ENCODE measurements around the gene SNAP25.
A peak's percentile ranks its signal among the peaks of the same experiment; 100 is the strongest.

Gene SNAP25

DNA sequence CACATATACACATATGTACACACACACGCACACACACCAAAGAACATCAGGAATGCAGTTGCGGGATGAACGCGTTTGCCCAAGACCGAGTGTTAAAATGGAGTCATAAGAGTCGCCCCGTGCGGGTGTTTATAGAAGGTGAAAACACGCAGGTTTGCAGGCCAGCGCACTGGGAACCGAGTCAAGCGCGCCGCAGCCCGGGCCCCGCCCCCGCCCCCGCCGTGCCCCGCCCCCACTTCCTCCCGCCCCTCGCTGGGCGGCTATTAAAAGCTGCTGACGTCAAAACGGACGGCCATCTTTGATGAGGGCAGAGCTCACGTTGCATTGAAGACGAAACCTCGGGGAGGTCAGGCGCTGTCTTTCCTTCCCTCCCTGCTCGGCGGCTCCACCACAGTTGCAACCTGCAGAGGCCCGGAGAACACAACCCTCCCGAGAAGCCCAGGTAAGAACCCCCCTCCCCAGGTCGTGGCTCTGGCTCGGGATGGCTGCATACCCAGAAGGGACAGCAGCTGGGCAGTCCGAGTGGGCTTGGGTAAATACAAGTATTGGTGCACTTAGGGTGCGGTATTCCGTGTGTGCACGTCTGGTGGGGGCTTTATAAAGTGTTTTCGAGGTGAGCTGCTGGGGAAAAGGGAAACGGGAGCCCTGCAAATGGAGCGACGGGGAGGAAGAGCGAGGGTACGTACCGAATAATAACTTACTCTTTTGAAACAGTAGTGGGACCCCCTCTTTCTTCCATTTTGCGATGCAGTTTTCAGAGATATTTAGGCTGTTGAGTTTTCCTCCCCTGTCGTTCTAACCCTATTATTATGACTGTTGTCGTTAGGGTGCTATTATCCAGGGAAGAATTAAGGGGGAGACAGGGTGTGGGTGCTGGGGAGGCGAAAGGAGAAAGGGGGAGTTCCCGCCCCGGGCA, at the start of gene SNAP25:
TSS of gene SNAP25 (plus strand) at position 295 of the 916 bp plus-strand sequence. CDS start 56,662 bp downstream, outside the sequence.
- peak; percentile 37 to 43 for DNase-seq

DNA sequence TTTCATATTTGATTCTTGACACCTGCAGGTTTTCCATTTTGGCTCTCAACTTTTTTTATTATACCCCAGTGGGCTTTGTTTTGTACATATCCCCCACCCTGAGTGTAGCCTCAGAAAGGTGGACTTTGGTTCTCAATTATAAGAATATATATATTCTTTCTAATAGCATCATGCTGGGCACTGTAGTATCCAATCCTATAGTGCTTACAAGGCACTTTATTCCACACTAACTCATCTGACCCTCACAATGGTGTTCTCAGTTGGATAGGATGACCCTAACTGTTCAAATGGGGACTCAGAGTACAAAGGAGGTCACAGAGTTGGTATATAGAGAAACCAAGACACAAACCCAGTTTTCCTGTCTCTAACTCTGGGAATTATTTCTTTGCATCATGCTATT, 48.9 kb upstream of the SNAP25 start:
- DNase-seq, result no peak

DNA sequence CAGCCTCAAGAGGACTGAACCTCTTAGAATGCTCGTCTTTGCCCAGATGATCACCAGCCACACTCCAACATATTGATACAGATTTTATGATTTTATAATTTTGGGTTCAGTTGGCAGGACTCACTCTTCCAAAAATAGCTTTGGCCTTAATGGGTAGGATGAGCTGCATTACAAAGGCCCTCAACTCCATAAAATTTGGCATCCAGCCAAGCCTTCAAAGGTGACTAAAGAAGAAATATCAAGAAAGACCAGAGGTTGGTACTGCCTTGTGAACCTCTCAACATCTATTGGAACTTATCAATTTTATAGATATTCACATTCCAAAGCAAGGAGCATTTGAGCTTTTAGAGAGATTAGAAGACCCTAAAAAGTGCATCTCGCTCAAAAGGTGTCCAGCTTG, 48.4 kb upstream of the SNAP25 start:
- no peak for DNase-seq

DNA sequence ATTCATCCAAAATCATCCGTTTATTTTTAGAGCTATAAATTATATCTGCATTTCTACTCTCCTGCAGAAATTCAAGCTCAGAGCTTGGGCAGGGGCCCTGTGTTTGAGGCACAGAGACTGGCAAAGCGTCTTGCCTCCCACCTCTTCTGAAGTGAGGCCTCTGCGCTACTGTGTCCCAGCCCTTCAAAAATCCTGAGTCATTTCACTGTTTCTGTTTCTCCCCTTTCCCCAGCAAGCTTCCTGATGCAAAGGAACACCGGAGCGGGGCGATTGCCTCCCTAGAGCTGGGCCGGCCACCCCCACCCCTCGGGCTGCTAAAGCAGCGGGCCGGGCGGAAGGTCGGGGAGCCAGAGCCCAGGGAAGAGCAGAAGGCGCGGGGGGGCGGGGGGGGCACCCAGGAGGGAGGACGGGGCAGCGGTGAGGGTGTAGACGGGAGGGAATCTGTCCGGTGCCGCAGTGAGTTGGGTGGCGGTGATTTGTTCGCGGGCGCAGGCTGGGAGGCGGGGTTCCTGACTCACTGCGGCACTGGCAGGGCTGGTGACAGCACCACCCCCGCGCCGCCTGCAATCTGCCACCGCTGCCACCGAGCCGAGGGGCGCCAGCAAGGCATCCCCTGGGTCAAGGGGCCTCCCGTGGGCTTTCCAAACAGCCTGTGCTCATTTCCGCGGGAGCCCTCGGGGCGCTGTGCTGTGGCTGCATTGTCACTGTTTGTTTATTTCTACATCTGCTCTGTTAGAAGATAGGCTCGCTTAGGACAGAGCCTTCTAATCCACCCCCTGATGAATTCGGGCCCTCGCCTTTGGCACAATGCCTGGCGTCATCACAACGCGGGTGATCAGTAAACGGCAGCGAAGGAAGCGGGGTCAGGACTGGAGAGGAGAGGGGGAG, 46.5 kb upstream of the SNAP25 start:
- DNase-seq, result peak; percentile 18 to 49

DNA sequence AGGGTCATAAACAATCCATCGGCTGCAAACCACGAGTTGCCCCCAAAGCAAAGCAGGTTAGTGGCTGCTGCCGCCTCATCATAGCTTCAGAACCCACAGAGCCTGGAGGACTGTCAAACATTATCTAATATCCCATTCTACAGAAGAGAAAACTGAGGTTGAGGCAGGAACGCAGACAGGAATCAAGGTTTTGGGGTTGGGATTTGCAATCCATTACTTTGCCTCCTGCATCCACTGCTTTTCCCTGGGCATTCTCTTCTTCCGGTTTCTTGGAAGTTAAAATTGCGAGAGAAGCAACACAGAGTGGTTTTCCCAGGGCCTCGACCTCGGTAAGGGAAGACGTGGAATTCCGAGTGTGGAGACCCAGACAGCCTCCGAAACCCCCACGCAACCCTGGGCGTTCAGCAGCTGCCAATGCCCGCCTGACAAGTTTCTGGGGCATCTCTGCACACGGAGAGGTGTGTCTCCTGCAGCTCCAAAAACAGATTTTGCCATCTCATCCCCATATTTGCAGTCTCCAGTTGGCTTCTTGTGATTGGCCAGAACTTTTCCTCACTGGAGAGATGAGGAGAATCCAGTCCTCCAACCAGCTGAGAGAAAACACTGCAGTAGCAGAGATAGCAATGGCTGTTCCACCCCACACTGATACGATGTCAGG, 45.5 kb upstream of the SNAP25 start:
- DNase-seq, result no peak

DNA sequence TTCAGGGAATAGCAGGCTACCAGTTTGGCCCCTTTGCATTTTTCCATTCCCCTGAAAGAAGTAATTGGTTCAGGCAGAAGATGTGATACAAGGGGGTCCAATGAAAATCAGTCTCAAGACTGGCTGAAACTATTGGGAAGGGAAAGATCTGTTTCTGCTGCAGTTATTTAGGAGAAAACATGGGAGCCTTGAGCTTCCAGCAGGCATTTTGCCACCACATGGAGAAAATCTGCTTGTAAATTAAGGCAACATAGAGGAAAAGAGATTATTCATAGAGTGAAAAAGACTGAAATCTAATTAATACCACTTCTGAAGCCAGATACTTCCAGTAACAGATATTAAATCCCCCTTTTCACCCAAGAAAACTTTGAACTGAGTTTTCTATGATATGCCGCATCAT, 44.2 kb upstream of the SNAP25 start:
- DNase-seq, result no peak

DNA sequence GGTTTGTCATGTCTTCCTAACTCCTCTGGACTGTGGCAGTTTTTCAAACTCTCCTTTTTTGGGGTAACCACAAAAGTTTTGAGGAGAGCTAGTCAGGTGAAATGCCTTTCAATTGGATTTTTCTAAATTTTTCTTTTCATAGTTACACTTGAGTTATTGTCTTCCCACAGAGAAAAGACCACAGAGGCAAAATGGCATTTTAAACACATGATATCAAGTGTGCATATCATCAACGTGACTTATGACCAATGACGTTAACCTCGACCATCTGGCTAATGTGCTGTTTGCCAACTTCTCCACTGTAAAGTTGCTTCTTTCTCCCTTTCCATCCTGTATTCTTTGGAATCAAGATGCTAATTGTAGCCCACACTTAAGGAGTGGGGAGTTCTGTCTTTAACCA, 41.3 kb upstream of the SNAP25 start:
- no peak for DNase-seq

DNA sequence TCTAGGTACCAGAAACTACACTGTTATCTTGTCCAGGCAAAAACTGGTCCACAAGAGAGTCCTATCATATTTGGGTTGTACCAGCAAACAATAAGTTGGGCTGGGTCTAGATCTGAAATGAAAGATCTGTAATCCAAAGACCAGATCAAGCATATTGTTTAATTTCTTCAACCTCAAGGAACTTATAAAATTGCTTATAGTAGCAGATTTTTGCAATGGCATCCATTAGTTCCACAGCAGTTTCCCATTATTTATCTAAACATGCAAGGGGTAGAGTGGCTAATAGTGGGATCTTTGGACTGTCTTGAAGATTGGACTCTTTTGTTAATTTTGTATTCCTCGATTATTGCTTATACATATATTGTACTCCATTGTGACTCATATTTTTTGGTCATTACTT, 40.5 kb upstream of the SNAP25 start:
- DNase-seq, result no peak

DNA sequence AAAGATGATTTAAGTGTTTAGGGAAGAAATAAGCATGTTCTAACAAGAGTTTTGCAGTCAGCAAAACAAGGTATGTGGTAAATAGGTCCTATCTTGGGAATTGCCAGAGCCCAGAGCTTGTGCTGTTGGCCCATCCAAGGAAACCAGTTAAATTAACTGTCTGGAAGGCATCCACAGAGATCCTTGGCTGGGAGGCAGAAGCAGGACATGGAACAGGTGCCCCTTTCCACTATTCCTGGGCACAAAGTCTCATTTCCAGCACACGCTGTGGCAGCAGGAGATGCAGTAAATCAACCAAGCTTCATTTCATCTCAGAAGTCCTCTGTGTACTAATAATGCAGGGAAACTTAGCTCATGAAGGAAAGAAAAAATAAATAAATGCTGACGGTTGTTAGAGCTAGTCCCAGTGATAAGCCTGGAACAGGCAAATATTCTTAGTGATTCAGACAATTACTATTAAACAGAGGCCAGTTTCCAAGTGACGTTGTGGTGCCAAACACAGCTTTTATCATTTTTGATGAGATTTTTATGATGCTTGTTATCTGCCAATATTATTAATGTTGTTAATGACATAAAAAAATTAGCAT, 39.8 kb upstream of the SNAP25 start:
- DNase-seq, result no peak

DNA sequence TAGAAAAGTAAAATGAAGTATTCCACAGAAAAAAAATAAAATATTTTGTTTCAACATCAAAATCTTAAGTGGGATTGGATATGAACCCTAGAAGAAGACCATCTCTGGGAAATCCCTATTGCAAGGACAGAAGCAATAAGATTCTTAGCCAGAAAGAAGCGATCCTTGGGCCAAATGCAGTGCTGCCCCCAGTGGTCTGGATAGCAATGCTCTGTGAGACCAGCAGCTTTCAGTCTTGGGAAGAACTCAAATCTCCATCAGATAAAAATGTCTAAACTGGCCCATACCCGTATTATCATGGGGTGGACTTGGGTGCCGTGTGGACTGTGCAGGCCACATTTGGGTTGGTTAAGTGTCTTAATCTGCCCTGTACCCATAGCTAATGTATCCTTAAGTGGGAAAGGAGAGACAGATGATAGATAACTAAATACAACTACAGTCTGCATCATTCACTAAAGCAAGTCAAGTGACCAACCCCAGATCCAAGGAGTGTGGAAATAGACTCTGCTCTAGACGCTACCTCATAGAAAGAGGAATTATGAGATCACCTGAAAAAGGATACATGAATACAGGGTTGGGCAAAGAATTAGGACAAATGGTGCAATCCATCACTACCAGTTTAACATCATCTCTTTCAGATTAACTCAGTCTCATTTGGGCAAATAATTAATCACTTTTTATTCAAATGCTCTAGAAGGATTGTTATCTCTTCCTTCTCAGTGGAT, 38.9 kb upstream of the SNAP25 start:
- no peak for DNase-seq

DNA sequence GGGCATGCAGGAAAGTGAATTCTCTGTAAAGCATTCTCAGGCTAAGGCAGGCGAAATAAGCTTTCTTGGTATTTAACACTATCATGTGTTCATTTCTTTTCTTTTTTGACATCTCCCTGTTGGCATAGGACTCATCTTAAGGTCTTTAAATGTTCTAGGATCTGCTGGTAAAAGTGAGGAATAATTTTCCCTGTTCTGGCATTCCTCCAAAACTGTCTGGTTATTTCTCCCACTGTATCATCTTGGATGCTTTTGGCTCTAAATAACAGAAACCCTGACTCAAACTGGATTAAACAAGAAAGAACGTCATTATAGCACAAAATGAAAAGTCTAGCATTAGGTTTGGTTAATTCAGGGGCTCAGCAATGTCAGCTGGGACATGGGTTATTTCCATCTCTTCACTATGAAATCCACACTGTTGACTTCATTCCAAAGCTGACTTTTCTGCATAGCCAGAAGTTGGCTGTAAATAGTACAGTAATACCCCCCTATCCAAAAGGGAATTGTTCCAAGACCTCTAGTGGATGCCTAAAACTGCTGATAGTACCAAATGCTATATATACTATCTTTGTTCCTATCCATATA, 37.9 kb upstream of the SNAP25 start:
- DNase-seq, result no peak

DNA sequence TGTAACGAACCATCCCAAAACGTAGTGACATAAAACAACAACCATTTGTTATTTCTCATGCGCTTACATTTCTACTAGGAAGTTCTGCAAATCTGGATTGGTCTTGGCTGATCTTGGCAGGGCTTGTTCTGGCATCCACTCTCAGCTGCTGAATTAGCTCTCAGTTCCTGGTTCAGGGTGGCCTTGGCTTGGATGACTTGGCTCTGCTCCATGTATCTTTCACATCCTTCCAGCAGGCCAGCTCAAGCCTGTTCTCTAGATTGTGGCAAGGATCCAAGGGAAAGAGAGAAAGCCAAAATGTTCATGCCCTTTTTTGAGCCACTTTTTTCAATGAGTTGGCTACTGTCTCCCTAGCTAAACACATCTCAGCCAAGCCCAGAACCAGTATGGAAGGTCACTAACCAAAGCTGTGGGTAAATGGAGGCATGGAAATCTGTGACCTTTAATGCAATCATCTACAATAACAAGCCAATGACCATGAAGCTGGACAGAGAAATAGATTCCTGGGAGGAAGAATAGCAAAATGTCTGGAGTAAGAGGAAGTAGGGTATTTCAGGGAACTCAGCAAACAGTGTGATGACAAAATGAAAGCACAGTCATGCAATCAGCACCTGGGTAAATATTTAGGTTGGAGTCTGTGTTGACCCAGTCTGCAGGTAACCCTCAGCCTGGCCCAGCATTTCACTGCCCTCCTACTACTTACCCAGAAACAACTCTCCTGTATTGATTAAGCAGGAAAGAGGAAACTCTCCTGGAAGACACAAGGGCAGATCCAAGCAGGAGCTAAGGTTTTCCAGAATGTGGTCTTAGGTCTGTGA, 32.7 kb upstream of the SNAP25 start:
- DNase-seq, result no peak

DNA sequence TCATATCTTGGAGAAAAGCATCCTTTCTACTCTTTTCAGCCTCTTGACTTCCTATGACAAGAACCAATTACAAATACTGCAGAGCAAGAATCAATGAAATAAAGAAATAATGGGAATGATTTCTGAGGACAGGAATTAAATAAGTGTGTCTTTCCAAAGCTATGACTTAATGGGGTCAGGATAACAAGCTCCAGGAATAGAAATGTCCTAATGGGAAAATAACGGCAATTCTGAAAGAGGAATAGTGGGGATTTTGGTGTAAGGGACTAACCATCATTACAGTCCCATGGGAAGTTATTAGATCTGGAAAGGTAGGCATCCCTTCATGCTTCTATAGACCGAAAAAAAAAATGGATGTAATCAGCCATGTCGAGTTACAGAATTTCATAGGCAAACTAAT, 28.2 kb upstream of the SNAP25 start:
- DNase-seq, result no peak

DNA sequence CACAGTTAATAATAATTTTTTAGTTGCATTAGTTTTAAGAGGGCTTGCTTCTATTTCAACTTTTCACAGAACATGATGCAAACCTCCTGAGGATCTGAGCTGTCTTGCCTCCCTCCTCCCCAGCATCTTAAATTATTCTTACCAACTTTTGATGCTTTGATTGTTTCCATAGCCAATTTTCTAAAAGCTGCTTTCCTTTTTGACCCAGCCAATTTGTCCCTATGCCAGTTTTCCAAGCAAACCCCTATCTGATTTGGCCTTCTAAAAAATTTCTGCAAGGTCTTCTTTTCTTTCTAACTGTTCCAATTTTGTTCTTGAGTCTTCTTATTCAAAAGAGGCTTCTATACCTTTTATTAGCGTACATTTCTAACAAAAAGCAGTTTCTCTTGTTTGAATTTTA, 26.5 kb upstream of the SNAP25 start:
- DNase-seq, result no peak

DNA sequence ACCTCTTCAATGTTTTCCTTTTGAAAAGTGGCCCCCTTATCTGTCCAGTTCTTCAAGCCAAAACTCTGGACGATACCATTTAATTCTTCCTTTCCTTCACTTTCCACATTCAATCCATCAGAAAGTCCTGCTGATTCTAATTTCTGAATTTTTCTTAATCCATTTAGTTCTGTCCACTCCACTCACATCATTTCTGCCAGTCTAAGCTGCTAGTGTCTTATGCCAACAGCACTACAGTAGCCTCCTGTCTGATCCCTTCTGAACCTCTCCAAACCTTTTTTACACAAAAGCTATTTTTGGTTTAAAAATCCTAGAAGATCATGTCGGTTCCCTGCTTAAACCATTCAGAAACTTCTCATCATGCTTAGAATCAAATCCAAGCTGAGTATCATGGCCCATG, 24.5 kb upstream of the SNAP25 start:
- no peak for DNase-seq

DNA sequence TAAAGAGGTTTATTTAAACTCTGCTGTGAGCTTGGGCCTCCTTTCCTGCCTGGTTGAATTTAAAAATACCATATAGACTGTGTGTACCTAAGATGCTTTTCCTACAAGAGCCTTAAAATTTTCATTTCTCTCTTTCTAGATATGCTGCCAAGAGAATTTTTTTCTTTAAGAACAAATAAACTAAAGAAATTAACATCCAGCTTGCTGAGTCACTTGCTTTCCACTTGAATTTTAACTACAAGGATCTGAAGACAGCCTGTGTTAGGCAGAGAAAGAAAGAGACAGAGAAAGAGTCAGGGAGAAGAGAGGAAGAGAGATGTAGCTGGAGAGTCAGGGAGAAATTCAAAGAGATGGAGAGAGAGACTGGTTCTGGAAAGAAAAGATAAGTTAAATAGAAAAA, 18.3 kb upstream of the SNAP25 start:
- no peak for DNase-seq

DNA sequence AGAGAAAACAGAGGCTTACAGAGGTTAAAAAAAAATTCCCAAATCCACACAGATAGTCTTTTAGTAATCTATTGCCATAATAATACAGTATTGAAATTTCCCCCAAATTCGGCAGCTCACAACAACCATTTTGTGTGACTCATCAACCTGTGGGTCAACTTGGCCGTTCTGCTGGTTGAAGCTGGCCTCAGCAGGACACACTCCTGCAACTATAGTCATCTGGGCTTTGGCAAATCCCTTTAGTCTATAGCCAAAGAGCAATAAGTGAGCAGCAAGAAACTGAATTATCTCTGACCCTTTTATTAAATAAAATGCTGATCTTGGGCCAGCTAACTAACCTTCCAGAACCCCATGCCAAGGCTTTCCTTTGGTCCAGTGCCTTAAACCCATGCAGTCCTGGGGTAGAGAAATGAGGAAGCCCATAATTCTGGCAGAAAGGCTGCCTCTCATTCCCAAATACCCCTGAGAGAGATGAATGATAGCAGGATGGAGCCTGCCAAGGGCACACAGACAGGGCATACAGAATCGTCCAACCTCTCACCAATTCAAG, 17.2 kb upstream of the SNAP25 start:
- DNase-seq, result no peak

DNA sequence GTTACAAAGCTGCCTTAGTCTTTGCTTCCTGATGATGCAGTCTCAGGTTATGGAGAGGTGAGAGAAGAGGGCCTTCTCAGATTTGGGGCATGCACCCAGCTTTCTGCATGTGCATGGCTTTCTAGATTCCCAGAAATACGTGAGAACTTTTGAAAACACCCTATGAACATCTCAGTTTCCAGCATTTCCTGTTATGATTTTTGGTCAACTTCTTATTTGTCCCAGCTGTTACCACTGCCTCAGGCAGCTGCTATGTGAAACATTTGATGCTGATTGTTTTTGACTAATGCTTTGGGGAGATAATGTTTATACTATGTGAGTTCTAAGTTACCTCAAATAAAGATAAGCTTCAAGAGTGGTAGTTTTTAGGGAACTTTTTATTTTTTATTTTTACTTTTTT, 9.5 kb upstream of the SNAP25 start:
- DNase-seq, result no peak

DNA sequence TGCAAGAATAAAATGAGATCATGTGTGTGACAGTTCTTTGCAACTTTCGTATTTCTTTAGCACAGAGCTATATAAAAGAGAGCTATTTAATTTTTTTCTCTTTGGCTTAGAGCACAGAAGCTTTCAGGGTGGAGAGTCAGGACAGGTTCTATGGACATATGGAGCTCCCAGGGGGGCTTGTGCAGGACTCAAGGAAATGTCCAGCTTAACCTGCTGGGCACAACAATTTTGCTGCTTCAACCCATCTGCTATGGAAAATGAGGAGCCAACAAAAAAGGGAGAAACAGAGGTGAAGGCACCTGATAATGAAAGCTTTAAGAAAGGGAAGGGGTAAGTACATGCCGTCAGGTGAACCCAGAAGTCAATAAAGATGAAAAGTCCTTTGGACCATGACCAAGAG, 5.1 kb upstream of the SNAP25 start:
- DNase-seq, result no peak

DNA sequence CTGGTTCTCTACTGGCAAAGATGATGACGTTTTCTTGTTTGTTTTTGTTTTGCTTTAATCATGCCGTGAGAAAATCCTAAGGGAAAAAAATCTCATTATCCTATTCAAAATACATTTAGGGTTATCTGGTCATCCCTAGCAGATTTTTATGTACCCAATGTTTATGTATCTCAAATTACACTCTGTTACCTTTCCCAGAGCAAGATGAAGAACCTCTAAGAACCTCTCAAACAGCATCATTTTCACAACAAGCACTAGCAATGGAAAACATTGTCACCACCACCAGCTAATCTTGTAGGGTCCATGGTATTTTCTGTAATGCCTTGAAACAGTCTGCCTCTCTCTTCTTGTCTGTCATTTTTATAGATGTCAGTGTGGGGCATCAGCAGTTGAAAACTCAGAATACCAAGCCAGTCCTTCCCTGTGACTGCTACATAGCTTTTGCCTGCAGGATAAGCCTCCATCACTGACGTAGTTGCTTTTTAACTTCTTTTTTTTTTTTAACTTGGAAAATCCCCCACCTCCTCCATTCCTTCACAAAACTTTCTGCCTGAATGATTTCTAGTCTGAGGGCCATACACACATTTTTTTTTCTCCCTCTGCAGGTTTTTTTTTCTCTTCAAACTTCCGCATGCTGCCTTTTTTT, 2.4 kb upstream of the SNAP25 start:
- DNase-seq, result no peak

Data from stimulated activated CD4-positive, alpha-beta T cell treated with anti-CD3 and anti-CD28 coated beads, Interleukin-2, amount 100 ng/mL, for 24 hours (primary cell).